ENCODE measurements around the gene ZNF878. TPM values are rescaled to one million over a fixed set of nuclear protein-coding genes. Genes with fewer than 3 reads are reported as not detected.
A peak's percentile ranks its signal among the peaks of the same experiment; 100 is the strongest.

ZNF878 gene
- total RNA-seq, 4 donors from 2014 or later: 0.26 to 0.55 (median 0.28) TPM; not detected in 1

DNA sequence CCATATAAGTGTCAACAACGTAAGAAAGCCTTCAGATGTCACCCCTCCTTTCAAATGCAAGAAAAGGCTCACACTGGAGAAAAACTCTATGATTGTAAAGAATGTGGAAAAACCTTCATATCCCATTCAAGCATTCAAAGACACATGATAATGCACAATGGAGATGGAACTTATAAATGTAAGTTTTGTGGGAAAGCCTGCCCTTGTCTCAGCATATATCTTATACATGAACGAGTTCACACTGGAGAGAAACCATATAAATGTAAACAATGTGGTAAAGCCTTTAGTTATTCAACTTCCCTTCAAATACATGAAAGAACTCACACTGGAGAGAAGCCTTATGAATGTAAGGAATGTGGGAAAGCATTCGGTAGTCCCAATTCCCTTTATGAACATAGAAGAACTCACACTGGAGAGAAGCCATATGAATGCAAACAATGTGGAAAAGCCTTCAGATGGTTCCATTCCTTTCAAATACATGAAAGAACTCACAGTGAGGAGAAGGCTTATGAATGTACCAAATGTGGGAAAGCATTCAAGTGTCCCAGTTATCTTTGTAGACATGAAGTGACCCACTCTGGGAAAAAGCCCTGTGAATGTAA, 22.9 kb upstream of the ZNF878 start:
- Histone ChIP-seq H3K4me1 (no peaks in the 10 kb centered on the region), H3K9me3 (peaks cover 6 to 98% of the 10 kb centered on the region in 2 donors), H3K27me3 (no peaks in the 10 kb centered on the region), H3K4me3 (no peak overlapping the region), H3K27ac (no peak overlapping the region), H3K36me3 (peaks cover 0 to 6% of the 10 kb centered on the region in 2 donors)
- DNase-seq: no peak
- intact Hi-C loops (cut with DNase I; ENCODE audit: low total_unique reads): no loop called here
- TF ChIP-seq, protein P1, sequence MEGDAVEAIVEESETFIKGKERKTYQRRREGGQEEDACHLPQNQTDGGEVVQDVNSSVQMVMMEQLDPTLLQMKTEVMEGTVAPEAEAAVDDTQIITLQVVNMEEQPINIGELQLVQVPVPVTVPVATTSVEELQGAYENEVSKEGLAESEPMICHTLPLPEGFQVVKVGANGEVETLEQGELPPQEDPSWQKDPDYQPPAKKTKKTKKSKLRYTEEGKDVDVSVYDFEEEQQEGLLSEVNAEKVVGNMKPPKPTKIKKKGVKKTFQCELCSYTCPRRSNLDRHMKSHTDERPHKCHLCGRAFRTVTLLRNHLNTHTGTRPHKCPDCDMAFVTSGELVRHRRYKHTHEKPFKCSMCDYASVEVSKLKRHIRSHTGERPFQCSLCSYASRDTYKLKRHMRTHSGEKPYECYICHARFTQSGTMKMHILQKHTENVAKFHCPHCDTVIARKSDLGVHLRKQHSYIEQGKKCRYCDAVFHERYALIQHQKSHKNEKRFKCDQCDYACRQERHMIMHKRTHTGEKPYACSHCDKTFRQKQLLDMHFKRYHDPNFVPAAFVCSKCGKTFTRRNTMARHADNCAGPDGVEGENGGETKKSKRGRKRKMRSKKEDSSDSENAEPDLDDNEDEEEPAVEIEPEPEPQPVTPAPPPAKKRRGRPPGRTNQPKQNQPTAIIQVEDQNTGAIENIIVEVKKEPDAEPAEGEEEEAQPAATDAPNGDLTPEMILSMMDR (IDR thresholded peaks at IDR 0.05): no peak
- no peak for TF ChIP-seq POLR2A (IDR thresholded peaks at IDR 0.05)

DNA sequence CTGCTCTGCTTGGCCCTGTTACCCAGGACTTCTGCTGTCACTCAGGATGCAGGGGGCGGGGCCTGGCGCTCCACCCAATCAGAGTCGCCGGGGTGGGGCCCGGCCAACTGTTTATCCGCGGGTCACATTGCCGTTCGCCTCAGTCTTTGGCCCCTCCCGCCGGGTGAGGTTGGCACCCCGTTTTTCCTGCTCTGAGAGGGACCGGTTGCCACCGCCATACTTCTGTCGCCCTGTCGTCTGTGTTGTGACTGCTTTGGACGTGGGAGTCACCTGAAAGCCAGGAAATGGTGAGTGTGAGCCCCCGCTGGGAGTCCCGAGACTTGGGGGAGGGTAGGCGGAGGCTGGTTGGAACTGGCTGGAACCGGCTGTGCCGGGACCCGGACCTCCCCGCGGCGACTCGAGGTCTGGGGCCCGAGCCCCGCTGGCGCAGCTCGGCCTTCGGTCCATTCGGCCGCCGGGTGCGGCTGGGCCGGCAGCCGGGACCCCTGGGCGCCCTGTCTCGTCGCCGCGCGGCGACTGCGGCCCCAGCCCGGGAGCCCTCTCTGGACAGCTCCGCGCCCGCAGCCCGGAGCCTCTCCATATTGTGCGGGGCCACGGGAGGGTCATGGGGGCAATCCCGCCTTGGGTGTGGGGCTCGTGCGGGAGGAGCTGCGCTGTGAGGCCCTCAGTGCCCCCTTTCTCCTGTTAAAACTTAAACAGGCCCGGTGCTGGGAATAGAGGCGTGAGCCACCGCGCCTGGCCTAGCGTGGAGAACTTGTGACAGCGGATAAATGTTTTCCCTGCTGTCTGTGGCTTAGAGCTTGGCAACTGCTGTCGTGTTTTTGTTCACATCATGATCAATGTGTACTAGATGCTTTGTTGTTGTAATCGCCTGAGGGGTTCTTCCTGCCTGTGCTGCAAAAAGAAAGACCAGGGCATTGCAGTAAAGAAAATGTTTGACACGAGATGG, 12.1 kb upstream of the ZNF878 start, which contains the start of gene ZNF844:
Gene ZNF844 (plus strand): TSS at position 142 of the 949 bp plus-strand sequence. CDS start 143 bp downstream, at position 285.
- Histone ChIP-seq H3K36me3 (no peaks in the 10 kb centered on the region), H3K27ac (peak within 1 kb of the TSS; percentile 86 to 96), H3K9me3 (peaks cover 0 to 33% of the 10 kb centered on the region in 2 donors), H3K4me3 (peak within 1 kb of the TSS; percentile 68 to 89), H3K27me3 (no peaks in the 10 kb centered on the region), H3K4me1 (peaks cover 0 to 4% of the 10 kb centered on the region in 2 donors)
- intact Hi-C loops (cut with DNase I; ENCODE audit: low total_unique reads): no loop called here
- DNase-seq: peak; percentile 95
- TF ChIP-seq, protein P1 (IDR thresholded peaks at IDR 0.05): no peak
- TF ChIP-seq POLR2A (IDR thresholded peaks at IDR 0.05): peak; percentile 84 to 93

DNA sequence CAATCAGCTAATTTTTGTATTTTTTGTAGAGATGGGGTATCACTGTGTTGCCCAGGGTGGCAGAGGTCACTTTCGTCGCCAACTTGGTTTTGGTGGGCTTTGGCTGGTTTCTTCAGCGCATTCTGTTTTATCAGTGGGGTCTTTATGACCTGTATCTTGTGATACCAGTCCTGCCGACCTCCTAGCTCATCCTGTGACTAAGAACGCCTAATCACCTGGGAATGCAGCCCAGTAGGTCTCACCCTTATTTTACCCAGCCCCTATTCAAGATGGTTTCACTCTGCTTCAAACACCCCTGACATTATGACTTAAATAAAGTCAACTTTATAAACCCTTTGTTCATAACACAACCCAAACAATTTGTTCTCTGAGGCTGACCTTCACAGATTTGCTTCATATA, 3.0 kb upstream of the ZNF878 start:
- Histone ChIP-seq H3K27me3 (no peaks in the 10 kb centered on the region), H3K4me1 (peaks cover 0 to 3% of the 10 kb centered on the region in 2 donors), H3K27ac (no peak overlapping the region), H3K9me3 (no peaks in the 10 kb centered on the region), H3K36me3 (no peaks in the 10 kb centered on the region), H3K4me3 (no peak overlapping the region)
- intact Hi-C loops (cut with DNase I; ENCODE audit: low total_unique reads): loop anchor here (5.0 kb wide), 1 partner anchor 87 kb away; the partner anchor contains the start of gene ZNF20
- DNase-seq: no peak
- TF ChIP-seq, protein P1 (IDR thresholded peaks at IDR 0.05): no peak
- TF ChIP-seq POLR2A (IDR thresholded peaks at IDR 0.05): no peak

DNA sequence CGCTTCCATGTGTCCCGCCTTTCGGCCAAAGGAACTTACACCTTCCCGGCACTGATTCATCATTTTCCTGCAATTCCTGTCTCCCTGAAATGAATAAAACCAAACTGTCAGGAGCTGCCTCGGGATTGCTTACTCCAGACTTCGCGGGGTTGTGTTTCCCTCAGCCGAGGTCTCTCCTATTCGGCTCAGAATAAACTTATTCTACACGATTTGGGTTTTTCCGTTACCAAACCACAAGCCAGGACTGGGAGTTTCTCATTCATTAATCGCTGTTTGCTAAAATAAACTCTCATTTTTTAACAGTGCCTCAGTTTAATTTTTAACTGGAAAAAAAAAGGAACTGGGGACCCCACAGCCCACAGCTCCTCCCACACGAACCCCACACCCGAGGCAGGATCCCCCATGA, 667 bp downstream of the ZNF878 start:
- no peaks in the 10 kb centered on the region for H3K27me3 ChIP-seq
- DNase-seq: no peak
- H3K27ac ChIP-seq: peak overlapping the region; percentile 47 to 60
- intact Hi-C loops (cut with DNase I; ENCODE audit: low total_unique reads): no loop called here
- H3K4me1 ChIP-seq: no peaks in the 10 kb centered on the region
- peak overlapping the region; percentile 51 to 56 for H3K4me3 ChIP-seq
- H3K9me3 ChIP-seq: no peaks in the 10 kb centered on the region
- TF ChIP-seq, protein P1 (IDR thresholded peaks at IDR 0.05): no peak
- TF ChIP-seq POLR2A (IDR thresholded peaks at IDR 0.05): no peak
- H3K36me3 ChIP-seq: no peaks in the 10 kb centered on the region

DNA sequence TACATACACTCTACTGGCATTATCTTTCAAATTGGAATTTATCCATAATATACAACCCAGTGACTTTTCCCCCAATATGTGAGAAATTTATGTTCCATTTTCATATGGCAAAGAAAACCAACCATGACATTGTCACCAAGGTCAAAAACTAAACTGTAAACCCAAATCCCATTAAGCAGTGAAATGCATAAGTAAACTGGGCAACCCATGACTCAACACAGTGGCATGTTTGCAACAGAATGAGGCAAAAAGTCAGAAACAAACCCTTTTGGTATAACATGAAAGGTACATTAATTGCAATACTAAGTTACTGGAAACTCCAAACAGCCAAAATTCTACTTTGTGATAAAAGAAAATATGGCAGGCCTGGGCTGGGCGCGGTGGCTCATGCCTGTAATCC, 4.9 kb downstream of the ZNF878 start:
- TF ChIP-seq, protein P1 (IDR thresholded peaks at IDR 0.05): no peak
- no peak for TF ChIP-seq POLR2A (IDR thresholded peaks at IDR 0.05)
- no peak overlapping the region for H3K27ac ChIP-seq
- DNase-seq: no peak
- H3K36me3 ChIP-seq: no peaks in the 10 kb centered on the region
- no peaks in the 10 kb centered on the region for H3K4me1 ChIP-seq
- no peak overlapping the region for H3K4me3 ChIP-seq
- intact Hi-C loops (cut with DNase I; ENCODE audit: low total_unique reads): no loop called here
- no peaks in the 10 kb centered on the region for H3K27me3 ChIP-seq
- H3K9me3 ChIP-seq: peaks cover 0 to 9% of the 10 kb centered on the region in 2 donors
